Left cardiac atrium (tissue), 4 donors: ENCODE measurements around the gene AURKAIP1. TPM values are rescaled to one million over a fixed set of nuclear protein-coding genes. Genes with fewer than 3 reads are reported as not detected.
A peak's percentile ranks its signal among the peaks of the same experiment; 100 is the strongest.
"Not testable (repeated sequence)": the region's sequence is repeated elsewhere in the genome, so short reads cannot be mapped to it uniquely, and the experiment has no call there.

Source experiments
- ATAC-seq, 2 donors: fragments of 200-7000 bp; cut with Tn5 transposase; one replicate each; pipeline ENCODE4 v1.9.1; 2020; ENCODE audit warnings: mild to moderate bottlenecking in 2 of 2, moderate library complexity in 2 of 2
- DNase-seq: peaks from one replicate; pipeline ENCODE4 v3.0.0-alpha.2; 2020
- intact Hi-C, 2 donors: fragments of 100-400 bp; cut with DNase I; formaldehyde crosslinking; loops; one replicate each; pipeline versions ENCODE4 v1.14.1 to v1.15.1; 2022 to 2023
- long read RNA-seq: library from polyadenylated mRNA; unstranded; transcript quantifications from one replicate; pipeline ENCODE4 v2.0.0, GENCODE V29; 2021
- total RNA-seq, 2 donors: library from RNA; stranded (reverse); fragmentation: NEBNext Ultra II Directional; extraction: Animal tissue kit (Norgen Biotek cat#: 25700); gene quantifications; one replicate each; pipeline ENCODE4 v1.2.1, GENCODE V29; 2021
- donor health status: DM: no; HTN: yes; CAD: no.
- donor health status: DM: no; HTN: yes; CAD: no; lungs with severe emphysema.
- donor health status: DM: yes; HTN: yes; CAD: no.
- donor health status: Dilated cardiomyopathy.

AURKAIP1 gene
- 100 to 1,000 TPM; 184 to 199 TPM for total RNA-seq
- long read RNA-seq, transcript AURKAIP1-202 (4 exons, 1,047 nt), result major isoform, 15 of 18 reads
- long read RNA-seq, partial matches to known transcripts, result 0 of 18 reads
- long read RNA-seq, other reads (novel, unspliced or antisense), result 0 of 18 reads

DNA sequence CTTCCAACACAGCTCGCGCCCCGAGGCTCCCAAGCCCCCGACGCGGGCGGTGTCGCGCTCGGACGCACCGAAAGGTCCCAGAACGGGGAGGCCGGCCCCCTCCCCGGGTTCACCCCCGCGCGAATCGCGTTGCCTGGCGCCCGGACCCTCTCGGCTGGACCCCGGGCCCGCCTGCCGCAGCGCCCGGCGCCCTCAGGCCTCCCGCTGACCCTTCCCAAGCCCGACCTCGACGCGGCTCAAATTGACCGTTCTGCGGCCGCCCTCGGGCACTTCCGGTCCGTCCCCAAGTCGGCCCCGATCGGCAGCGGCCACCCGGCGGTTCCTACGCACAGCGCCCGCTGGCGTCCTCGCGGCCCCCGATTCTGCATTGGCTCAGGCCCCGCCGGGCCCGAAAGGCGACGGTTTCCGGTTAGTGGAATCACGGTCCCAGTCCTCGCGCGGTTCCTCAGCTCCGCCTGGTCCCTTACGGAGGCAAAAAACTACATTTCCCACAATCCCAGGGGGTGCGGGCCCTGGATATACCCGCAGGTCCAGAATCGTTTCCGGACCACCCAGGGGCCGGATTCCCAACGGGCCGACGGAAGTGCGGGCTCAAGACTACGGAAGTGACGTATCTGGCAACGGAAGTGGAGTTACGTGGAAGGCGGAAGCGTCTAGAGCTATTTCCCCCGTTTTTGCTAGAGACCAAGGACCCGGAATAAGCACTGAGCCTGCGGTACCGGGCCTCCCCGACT is at the start of gene AURKAIP1:
AURKAIP1 (minus strand) TSS at position 279 of the 734 bp plus-strand sequence. CDS start 451 bp downstream, outside the sequence.
- ATAC-seq, result peak; percentile 96 to 97
- intact Hi-C loops, result no loop called here

DNA sequence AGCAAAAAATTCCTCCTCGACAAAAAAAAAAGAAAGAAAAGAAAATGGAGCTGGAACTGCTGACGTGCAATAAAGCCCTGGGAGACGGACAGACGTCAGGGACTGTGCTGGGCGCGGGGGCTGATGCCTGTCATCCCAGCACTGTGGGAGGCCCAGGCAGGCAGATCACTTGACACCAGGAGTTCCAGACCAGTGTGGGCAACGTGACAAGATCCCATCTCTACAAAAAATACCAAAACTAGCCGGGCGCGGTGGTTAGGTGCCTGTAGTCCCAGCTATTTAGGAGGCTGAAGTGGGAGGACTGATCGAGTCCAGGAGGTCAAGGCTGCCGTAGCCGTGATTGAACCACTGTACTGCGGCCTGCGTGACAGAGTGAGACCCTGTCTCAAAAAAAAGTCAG is 49.7 kb upstream of the AURKAIP1 start:
- intact Hi-C loops, result no loop called here
- DNase-seq (peak; percentile 16), ATAC-seq (no peak)

More for the DNA sequence above, at the start of gene AURKAIP1:
- peak; percentile 99 for DNase-seq

DNA sequence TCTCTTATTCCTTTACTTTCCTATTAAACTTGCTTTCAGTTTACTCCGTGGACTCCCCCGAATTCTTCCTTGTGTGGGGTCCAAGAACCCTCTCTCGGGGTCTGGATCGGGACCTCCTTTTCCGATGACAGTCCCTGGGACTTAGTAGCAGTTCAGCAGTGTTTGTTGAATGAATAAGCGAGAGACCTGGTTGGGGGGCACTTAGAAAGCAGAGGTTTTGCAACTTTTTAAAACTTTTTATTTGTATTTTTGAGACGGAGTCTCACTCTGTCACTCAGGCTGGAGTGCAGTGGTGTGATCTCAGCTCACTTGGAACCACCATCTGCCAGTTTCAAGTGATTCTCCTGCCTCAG is 48.2 kb upstream of the AURKAIP1 start:
- DNase-seq, result no peak
- intact Hi-C loops, result no loop called here
- ATAC-seq, result no peak

DNA sequence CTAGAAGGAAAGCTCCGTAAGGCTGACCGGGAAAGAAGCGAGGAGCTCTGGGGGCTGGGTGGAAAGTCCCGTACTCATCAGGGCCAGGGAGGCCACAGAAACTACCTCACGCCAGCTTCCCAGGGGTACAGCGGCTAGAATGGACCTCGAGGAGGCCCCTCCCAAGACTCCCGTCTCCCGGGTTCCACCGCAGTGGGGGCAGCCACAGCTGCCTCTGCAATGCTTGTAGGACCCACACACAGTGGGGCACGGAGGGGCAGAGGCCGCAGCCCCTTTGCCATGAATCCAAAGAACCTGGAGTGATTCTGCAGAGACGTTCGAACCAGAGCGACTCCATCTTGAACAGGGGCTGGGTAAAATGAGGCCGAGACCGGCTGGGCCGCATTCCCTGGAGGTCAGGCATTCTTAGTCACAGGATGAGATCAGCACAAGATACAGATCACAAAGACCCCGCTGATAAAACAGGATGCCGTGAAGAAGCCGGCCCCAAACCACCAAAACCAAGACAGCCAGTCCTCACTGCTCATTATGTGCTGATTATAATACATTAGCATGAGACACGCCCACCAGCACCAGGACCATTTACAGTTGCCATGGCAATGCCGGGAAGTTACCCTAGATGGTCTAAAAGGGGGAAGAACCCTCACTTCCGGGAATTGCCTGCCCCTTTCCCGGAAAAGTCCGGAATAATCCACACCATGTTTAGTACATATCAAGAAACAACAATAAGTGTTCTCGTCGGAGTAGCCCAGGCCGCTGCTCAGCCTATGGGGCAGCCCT is 47.6 kb upstream of the AURKAIP1 start:
- ATAC-seq, result no peak
- peak; percentile 21 for DNase-seq
- intact Hi-C loops, result no loop called here

DNA sequence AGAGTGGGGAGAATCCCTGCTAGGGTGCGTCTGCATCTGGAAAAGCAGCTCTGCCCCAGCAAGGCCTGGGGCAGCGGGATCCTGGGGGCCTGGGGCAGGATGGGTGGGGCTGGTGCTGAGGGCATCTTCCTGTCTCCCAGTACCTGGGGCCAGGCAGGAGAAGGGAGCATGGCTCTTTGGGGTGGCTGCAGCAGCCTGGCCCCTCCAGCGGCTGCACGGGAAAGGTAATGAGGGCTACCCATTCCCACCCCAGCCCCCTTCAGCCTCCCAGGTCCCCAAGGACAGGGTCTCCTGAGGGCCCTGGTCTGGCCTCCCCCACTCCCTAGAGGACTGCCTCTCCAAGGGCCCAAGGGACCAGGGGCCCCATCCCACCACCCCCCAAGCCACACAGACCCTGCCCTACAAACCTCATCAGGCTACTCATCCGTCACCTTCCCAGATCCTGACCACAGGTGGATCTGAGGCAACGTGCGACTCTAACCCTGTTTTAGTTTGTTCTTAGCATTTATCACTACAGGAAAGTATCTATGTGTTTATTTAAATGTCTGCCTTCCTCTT is 47.0 kb upstream of the AURKAIP1 start:
- DNase-seq, result peak; percentile 10
- ATAC-seq, result no peak
- intact Hi-C loops, result no loop called here

DNA sequence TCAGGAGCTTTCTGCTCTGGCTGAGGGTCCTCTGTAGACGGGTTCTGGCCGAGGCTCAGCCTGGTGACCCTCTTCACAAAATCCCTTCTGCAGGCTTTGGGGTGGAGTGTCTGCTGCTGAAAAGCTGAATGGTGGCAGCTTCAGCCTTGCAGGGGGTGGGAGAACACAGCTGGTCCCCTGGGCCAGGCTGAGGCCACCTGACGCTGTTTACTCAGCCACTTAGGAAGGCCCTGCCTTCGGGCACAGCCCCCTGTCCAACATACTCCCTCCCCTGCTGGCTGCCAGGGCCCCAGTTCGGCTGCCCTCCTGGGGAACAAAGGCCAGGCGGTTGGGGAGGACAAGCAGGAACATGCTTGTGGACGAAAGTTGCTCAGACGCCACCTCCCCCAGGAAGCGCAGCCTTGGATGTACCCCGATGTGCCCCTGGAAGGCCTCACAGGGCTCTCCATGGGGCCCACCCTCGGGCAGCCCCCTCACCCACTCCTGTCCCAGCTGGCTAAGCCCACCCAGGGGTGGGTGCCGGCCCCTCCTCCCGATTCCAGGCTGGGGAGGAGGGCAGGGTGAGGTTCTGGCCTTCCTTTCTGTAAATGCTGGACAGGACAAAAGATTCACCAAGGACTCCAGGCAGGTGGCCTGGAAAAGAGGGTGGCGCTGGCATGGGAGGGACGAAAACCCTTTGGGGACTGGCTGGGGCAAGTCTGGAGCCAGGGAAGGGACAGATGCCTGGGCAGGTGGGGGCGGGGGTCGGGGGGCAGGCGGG is 46.3 kb upstream of the AURKAIP1 start, which contains the start of gene ANKRD65:
ANKRD65 (minus strand) TSS at position 130 of the 760 bp plus-strand sequence. CDS start 271 bp downstream, outside the sequence.
- DNase-seq (peak; percentile 15), ATAC-seq (peak in 1 of 2 donors; percentile 16)
- intact Hi-C loops, result no loop called here

DNA sequence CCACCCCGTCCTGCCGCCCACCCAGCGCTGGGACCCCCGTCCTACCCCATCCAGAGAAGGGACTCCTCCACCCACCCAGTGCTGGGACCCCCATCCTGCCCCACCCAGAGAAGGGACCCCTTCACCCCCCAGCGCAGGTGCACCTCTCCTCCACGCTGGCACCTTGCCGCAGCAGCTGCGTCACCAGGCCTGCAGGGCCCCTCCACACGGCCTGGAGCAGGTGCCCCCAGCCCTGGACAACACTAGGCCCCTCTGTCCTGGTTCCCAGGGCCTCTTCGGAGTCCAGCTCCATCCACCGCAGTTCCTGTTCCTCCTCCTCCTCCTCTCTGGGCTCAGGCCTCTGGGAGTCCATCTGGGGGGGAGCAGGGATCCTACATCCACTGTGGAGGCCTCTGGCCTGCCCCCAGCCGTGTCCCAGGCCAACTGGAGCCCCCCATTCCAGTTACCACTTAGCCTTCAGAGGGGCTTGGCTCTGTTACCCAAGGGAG is 45.7 kb upstream of the AURKAIP1 start:
- intact Hi-C loops, result no loop called here
- ATAC-seq (no peak), DNase-seq (no peak)

DNA sequence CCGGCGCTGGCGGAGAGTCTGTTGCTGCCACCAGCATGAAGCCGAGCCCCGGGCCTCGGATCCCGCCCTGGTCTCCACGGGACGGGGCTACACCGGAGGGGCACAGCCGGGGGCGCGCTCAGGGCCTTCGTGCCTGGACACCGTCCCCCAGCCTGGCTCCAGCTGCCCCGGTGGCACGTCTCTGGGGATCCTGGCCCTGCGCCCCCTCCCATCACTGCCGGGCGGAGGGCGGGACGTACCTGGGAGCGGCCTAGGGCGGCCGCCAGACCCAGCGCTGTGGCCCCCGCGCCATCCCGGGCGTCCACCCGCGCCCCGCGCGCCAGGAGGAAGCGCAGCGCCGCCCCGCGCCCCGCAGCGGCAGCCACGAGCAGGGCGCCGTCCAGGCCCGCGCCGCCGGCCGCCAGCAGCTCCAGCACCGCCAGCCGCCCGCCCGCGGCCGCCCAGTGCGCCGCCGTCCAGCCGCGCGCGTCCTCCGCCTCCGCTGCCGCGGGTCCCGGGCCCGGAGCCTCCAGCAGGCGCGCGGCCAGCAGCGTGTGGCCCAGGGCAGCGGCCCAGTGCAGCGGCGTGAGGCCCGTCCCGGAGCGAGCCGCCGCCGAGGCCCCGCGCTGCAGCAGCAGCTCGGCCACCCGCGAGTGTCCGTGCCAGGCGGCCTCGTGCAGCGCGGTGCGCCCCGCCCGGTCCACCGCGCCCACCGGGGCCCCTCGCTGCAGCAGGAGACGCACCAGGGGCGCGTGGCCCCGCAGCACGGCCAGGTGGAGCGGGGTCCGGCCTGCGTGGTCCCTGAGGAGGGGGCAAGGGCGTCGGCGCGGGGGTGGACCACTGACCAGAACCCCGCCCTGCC is 45.0 kb upstream of the AURKAIP1 start:
- DNase-seq, result no peak
- intact Hi-C loops, result no loop called here
- peak; percentile 70 to 80 for ATAC-seq

DNA sequence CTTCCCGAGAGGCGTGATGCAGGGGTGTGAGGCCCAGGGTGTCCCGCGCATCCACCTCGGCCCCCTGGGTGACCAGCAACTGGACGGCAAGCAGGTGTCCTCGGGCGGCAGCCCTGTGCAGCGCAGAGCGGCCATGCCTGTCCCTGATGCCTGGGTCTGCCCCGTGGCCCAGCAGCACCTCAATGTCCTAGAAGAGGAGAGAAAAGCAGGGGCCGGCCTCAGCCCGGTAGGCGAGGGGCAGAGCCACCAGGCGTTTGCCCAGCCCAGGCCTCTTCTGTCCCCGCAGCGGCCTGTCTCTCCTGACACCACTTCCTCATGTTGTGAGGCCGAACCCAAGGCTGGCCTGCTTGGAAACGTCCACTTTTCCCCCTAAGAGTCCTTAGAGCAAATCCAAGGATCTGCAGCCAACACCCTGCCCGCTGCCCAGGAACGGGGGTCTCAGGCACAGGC is 44.4 kb upstream of the AURKAIP1 start:
- ATAC-seq (peak in 1 of 2 donors; percentile 7), DNase-seq (no peak)
- intact Hi-C loops, result no loop called here

DNA sequence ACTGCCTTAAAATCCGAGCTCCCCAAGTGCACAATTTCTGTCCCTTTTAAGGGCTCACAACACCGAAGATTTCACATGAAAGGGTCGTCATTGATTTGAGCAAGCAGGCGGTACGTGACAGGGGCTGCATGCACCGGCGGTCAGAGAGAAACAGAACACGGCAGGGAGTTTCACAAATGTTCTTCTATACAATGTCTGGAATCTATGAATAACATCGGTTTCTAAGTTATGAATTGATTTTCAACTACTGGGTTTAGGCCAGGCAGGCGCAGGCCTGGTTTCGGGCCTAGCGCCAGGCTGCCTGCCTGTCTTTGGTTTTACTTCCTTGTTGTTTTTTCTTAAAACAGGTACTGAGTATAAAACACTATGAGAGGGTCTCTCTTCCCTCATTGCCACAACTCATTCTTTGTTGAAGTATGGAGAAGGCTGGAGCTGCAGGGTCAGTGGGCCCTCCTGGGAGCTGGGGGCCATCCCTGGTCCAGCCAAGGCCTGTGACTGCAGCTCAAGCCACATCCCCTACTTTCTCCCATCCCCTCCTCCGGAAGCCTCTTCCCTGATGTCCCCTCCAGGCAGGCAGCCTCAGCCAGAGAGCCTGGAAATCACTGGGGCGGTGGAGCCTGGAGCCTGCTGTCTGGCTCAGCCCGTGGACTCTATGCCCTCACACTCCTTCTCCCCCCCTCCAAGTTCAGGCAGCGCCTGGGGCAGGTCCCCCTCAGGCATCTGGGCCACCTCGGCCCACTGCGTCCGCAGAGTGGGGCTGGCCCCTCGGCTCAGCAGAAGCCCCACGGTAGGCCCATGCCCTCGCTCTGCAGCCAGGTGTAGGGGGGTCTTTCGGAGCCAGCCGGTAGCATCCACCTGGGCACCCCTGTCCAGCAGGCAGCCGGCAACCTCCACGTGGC is 43.7 kb upstream of the AURKAIP1 start:
- ATAC-seq, result no peak
- intact Hi-C loops, result no loop called here
- DNase-seq, result no peak

DNA sequence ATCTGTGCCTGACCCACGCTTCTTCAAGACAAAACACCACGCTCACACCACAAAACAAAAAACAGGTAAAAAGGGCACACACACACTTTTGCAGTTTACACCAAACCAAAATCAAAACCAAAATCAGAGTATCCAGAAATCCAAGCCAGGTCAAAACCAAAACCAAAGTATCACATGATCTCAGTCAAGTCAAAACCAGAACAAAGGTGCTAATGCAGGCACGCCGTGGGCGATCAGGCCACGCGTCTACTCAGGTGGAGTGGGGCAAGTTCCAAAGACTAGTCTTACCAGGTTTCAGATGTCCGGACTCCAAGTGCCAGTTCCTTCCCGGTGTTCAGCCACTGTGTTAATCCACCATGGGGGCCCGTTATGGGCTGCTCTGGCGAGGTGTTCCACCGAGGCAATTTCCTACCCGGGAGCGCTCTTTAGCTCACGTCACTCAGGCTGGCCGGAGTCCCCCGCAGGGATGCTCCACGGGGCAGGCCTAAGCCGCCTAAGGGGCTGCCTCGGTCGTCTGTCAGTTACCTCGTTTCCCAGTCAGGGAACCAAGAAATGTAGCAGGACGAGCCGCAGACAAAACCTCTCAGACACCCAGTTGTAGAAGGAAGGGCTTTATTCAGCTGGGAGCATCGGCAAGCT is 42.9 kb upstream of the AURKAIP1 start:
- DNase-seq, ATAC-seq, intact Hi-C loops: not testable (repeated sequence)

DNA sequence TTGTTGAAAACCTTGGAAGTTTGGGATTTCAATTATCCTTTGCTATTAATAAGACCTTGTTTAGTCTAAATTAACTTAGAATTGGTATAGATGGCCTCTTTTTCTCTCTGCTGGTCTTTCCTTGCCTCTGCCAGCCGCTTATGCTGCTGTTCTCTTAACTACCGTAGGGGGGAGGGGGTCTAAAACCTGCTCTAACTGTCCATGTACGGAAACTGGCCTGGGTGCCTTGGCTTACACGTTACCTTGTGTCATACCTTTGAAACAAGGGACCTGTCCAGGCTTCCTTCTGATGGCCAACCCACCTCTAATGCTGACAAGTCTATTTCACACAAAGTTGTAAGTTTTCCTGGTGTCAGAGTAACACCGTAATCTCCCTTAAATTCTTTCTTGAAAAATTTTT is 42.4 kb upstream of the AURKAIP1 start:
- ATAC-seq, intact Hi-C loops, DNase-seq: not testable (repeated sequence)

DNA sequence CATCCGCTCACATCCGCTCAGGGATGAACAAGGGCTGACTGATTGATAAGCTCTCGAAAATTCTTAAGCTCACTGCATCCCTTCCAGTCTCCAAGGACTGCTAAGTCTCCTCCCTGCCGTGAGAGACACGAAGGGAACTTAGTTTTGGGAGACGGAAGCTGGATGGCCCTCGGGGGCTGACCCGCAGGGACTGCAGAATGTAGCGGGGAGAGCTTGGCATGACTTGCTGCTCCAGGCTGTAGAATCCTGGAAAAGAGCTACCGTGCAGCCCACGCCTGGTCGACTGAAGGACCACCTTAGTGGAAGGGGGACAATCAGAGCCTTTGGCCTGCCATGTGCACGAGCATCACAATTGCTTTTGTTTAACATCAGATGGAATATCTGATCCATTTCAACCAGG is 40.7 kb upstream of the AURKAIP1 start:
- intact Hi-C loops, result no loop called here
- DNase-seq (peak; percentile 9), ATAC-seq (no peak)

DNA sequence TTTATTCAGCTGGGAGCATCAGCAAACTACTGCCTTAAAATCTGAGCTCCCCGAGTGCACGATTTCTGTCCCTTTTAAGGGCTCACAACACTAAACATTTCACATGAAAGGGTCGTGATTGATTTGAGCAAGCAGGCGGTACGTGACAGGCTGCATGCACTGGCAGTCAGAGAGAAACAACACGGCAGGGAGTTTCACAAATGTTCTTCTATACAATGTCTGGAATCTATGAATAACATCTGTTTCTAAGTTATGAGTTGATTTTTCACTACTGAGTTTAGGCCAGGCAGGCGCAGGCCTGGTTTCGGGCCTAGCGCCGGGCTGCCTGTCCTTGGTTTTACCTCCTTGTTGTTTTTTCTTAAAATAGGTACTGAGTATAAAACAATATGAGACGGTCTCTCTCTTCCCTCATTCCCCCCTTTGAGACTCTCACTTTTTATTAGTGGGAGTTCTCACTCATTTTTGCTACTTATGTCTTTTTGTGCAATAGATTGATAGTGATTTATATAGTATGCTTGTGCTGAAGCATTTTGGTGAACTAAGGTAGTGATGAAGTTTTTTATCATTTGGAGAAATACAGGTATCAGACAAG is 37.4 kb upstream of the AURKAIP1 start:
- DNase-seq, ATAC-seq, intact Hi-C loops: not testable (repeated sequence)

DNA sequence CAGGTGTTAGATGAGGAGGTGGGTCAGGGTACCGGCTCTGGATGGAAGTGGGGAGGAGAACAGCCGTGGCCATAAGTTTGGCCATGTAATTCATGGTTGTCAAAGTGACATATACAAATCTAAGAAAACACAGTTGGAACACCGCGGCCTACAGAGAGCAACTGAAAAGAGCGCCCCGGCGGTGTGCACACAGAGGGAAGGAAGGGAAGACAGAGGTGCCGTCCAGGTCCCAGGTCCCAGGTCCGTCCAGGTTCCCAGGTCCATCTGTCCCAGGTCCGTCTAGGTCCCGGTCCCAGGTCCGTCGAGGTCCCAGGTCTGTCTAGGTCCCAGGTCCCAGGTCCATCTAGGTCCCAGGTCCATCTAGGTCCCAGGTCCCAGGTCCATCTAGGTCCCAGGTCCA is 36.6 kb upstream of the AURKAIP1 start:
- intact Hi-C loops, result no loop called here
- ATAC-seq (no peak), DNase-seq (peak; percentile 13)

DNA sequence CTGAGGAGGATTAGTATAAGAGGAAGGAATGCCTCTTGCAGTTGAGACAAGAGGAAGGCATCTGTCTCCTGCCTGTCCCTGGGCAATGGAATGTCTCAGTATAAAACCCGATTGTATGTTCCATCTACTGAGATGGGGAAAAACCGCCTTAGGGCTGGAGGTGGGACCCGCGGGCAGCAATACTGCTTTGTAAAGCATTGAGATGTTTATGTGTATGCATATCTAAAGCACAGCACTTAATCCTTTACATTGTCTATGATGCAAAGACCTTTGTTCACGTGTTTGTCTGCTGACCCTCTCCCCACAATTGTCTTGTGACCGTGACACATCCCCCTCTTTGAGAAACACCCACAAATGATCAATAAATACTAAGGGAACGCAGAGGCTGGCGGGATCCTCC is 35.2 kb upstream of the AURKAIP1 start:
- intact Hi-C loops, DNase-seq, ATAC-seq: not testable (repeated sequence)
